BE2C (cell line): Measurements from ENCODE around the gene ADGRB3.

Experiments
- DNase-seq: peaks from one replicate; pipeline ENCODE4 v3.0.0-alpha.2; 2020
- H3K27me3 ChIP-seq: fragments of 250-450 bp; sonication (Bioruptor Pico); 2 replicates; pipeline ENCODE4 v1.5.1; 2020; ENCODE audit warnings: mild to moderate bottlenecking
- H3K36me3 ChIP-seq: fragments of 250-450 bp; sonication (Bioruptor Pico); 2 replicates; pipeline ENCODE4 v1.5.1; 2020; ENCODE audit warnings: mild to moderate bottlenecking
- H3K4me1 ChIP-seq: fragments of 250-450 bp; sonication (Bioruptor Pico); 2 replicates; pipeline ENCODE4 v1.5.1; 2020
- H3K4me3 ChIP-seq: 2 replicates; pipeline ENCODE4 v1.5.1; 2011; ENCODE audit warnings: low read depth, low read length
- H3K9me3 ChIP-seq: fragments of 250-450 bp; sonication (Bioruptor Pico); 2 replicates; pipeline ENCODE4 v1.5.1; 2020
- TF ChIP-seq, protein P1 (sequence below): IDR thresholded peaks from 2 replicates; pipeline ENCODE4 v1.5.1; 2012; ENCODE audit warnings: mild to moderate bottlenecking, low read depth, low read length

ADGRB3 gene

DNA sequence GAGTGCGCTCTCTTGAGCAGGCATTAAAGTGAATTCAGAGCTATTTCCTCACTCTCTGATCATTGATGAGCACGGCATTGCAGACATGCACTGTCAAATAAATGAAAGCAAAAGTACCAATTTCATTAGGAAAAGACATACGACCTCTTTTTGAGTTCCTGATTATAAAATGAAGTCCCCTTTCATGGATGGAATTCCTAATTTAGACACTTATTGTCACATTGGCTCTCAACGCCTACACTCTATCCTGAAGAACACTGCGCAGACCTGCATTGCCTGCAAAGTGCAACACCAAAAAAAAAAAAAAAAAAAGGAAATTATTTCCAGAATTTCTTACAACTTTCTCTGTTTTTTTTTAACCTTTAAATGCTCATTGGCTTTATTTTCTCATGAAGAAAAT, 1.6 kb downstream of the ADGRB3 start:
- no peaks in the 10 kb centered on the region for H3K27me3 ChIP-seq

DNA sequence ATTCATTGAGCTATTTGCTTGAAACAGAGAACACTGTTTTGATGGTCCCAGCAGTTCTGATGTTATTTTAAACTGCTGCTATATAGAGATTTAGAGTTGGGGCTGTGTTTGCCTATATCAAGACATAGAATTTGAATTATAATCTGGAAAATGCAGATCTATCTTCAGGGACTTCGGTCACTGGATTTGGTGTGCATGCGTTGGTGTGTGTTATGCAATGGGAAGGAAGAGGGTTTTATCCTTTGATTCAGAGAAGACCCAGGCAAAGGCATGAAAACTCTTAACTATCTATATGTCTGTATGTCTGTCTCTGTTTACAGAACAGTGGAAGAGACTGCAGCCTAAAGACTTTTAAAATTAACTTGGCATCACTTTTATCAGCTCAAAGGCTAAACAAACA, 2.0 kb downstream of the ADGRB3 start:
- TF ChIP-seq, protein P1, sequence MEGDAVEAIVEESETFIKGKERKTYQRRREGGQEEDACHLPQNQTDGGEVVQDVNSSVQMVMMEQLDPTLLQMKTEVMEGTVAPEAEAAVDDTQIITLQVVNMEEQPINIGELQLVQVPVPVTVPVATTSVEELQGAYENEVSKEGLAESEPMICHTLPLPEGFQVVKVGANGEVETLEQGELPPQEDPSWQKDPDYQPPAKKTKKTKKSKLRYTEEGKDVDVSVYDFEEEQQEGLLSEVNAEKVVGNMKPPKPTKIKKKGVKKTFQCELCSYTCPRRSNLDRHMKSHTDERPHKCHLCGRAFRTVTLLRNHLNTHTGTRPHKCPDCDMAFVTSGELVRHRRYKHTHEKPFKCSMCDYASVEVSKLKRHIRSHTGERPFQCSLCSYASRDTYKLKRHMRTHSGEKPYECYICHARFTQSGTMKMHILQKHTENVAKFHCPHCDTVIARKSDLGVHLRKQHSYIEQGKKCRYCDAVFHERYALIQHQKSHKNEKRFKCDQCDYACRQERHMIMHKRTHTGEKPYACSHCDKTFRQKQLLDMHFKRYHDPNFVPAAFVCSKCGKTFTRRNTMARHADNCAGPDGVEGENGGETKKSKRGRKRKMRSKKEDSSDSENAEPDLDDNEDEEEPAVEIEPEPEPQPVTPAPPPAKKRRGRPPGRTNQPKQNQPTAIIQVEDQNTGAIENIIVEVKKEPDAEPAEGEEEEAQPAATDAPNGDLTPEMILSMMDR = no peak
- peaks cover 20% of the 10 kb centered on the region for H3K4me1 ChIP-seq
- H3K4me3 ChIP-seq = peak overlapping the region; percentile 89
- no peaks in the 10 kb centered on the region for H3K27me3 ChIP-seq
- no peaks in the 10 kb centered on the region for H3K9me3 ChIP-seq
- DNase-seq = no peak
- peaks cover 15% of the 10 kb centered on the region for H3K36me3 ChIP-seq

More for the DNA sequence above, 1.6 kb downstream of the ADGRB3 start:
- TF ChIP-seq, protein P1 = no peak
- DNase-seq = no peak
- H3K9me3 ChIP-seq = no peaks in the 10 kb centered on the region
- peaks cover 19% of the 10 kb centered on the region for H3K4me1 ChIP-seq
- peak overlapping the region; percentile 89 for H3K4me3 ChIP-seq
- peaks cover 15% of the 10 kb centered on the region for H3K36me3 ChIP-seq

DNA sequence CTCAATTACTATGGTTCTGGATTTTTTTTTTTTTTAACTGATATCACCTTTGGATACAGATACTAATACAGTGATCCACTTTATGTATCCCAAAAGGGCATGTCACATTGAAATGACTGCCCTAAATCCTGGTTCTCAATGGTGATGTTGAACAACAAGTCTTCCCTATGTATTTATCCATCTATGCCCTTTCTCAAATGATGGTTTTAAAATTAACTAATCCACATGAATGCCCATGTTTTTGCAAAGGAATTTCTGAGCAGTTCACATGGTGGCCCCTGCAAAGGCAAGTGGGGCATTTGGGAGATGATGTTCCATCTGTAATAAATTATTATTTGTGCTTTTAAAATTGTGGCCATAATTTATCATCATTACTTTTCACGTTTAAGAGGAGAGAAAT, 2.7 kb downstream of the ADGRB3 start:
- no peak for DNase-seq
- peaks cover 18% of the 10 kb centered on the region for H3K4me1 ChIP-seq
- TF ChIP-seq, protein P1 = no peak
- H3K4me3 ChIP-seq = peak overlapping the region; percentile 89
- no peaks in the 10 kb centered on the region for H3K27me3 ChIP-seq
- peaks cover 15% of the 10 kb centered on the region for H3K36me3 ChIP-seq
- no peaks in the 10 kb centered on the region for H3K9me3 ChIP-seq

DNA sequence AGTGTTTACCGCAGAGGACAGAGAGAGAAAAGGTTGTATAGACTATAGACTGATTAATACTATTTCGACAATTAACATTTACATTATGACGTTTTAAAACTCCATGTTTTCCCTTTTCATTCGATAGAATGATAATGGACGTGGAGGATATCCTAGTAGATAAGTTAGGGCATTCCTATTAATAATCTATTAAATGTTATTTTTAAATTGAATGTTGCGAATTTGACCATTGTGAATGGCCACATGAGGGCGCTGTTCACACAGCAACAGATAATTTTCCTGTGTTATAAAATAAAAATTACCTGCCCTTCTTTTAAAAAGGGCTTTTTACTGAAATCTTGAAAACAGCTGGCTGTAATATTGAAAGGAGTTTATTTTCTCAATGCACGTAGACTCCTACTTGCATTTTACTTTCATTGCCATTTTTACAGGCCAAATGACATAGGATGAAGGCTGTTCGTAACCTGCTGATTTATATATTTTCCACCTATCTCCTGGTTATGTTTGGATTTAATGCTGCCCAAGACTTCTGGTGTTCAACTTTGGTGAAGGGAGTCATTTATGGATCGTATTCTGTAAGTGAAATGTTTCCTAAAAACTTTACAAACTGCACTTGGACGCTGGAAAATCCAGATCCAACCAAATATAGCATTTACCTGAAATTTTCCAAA, 3.3 kb downstream of the ADGRB3 start:
- Histone ChIP-seq H3K27me3 (no peaks in the 10 kb centered on the region), H3K4me1 (peaks cover 18% of the 10 kb centered on the region), H3K36me3 (peaks cover 15% of the 10 kb centered on the region), H3K9me3 (no peaks in the 10 kb centered on the region), H3K4me3 (peak overlapping the region; percentile 89)
- TF ChIP-seq, protein P1 = peak; percentile 73
- peak; percentile 43 for DNase-seq

DNA sequence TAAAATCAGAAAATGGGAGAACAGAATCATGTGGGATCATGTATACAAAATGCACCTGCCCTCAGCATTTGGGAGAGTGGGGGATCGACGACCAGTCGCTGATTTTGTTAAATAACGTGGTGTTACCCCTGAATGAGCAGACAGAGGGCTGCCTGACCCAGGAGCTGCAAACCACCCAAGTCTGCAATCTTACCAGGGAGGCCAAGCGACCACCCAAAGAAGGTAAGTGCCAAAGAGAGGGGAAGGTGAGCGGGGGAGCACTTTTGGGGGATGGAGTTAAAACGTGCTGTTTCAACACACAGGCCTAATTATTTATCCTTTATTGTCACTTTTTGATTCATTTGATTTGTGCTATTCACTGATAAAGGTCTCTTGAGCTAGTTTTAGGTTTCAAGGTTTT, 4.1 kb downstream of the ADGRB3 start:
- H3K36me3 ChIP-seq = peaks cover 18% of the 10 kb centered on the region
- H3K4me1 ChIP-seq = peaks cover 18% of the 10 kb centered on the region
- no peak overlapping the region for H3K4me3 ChIP-seq
- no peak for DNase-seq
- H3K27me3 ChIP-seq = no peaks in the 10 kb centered on the region
- TF ChIP-seq, protein P1 = no peak
- H3K9me3 ChIP-seq = no peaks in the 10 kb centered on the region

DNA sequence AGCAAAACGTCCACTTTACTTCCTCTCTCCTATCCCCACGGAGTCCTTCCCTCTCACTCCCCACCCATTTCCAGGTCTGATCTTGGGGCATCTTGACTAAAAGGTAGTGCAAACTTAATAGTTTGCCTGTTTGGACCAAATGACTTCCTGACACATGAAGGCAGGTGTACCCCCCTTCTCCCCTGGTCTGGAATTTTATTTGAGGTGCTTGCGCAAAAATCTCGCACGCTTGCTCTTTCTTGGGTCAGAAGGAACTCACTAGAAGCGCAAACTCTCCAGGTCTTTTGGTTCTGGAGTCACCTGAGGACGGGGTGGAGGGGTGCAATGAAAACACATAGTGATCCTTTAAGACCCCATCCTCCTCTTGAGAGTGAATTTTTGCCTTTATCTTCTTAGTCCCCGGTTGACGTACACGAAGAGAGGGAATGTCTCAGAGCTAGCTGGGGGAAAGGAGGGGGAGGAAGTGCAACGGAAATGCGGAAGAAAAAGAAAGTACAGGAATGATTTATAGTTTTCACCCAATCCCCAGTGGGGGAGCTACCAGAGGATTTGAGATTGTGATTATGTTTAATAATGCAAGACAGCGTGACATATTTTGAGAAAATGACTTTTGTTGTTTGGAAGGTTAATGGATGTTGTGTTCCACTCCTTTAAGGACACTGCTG, 4.9 kb downstream of the ADGRB3 start:
- Histone ChIP-seq H3K4me3 (peak overlapping the region; percentile 42), H3K9me3 (no peaks in the 10 kb centered on the region)

More for the DNA sequence above, 4.9 kb downstream of the ADGRB3 start:
- Histone ChIP-seq H3K27me3 (no peaks in the 10 kb centered on the region), H3K4me1 (peaks cover 18% of the 10 kb centered on the region), H3K36me3 (peaks cover 18% of the 10 kb centered on the region)
- TF ChIP-seq, protein P1 = no peak
- no peak for DNase-seq
